UCSD-AML1 (cell line): ENCODE results near the gene CAMK2D.

Source experiments
- DNase-seq: peaks from one replicate; lab custom pipeline; 2025; ENCODE audit not compliant: unreplicated experiment; lab: John Stamatoyannopoulos, UW

Gene CAMK2D

DNA sequence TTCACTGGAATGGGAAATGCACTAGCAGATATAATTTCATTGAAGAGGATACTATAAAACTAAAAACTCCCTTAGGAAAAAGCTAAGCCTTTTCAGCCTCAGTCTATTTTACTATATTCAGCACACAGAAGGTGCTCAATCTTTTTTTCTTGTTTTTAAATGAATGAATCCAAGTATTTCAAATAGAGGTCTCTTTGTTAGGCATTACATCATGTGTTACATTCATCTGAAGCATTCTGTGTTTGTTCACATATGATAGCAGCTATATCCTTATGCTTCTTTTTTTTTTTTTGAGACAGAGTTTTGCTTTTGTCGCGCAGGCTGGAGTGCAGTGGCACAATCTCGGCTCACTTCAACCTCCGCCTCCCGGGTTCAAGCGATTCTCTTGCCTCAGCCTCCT, 278.4 kb downstream of the CAMK2D start:
- DNase-seq, result no peak

- no peak for DNase-seq
These were observed 279.2 kb downstream of the CAMK2D start for GRCh38 chr4:113482325-113482724.

DNA sequence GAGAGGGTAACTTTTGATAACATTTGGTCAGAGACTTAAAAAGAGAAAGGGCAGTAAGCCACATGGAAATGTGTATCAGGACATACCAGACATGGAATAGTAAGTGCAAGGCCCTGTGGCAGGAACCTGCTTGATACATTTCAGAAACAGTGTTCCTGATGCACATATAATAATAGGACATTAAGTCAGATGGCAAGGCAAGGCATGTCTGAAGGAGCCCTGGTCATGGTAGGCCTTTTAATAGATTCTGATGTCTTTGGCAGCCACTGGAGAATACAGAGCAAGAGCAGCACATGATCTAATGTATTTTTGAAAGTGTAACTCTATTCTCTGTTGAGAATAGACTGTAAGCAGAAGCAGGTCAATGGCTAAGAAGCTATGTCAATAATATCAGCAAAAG, 279.7 kb downstream of the CAMK2D start:
- DNase-seq, result no peak

- DNase-seq, result no peak
These were observed 281.4 kb downstream of the CAMK2D start for GRCh38 chr4:113480109-113480508.

DNA sequence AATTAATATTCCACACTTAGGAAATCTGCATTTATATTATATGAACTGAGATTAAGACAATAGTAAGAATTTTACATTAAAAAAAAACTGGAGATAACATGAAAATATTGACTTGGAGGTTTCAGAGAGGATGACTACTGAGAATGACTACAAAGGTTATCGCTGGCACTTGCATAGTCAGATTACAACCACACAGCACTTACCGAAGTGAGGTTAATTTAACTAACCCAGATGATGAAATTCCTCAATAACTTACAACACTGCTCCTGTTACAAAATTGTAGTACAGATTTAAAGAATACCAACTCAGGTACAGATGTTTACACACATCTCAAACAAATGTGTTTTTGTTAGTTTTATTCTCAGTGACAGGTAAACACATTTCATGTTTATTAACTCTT, 283.5 kb downstream of the CAMK2D start:
- DNase-seq, result no peak

DNA sequence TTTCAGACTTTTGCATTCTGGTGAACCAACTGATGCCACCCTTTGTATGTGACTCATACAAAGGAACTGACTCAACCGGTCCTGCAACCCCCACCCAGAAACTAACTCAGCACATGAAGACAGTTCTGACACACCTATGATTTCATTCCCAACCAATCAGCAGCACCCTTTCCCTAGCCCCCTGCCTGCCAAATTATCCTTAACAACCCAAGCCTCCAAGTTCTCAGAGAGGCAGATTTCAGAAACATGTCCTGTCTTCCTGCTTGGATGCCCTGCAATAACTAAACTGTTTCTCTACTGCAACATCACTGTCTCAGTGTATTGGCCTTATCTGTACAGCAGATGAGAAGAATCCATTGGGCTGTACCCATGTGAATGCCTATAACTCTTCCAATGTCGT, 284.7 kb downstream of the CAMK2D start:
- no peak for DNase-seq

DNA sequence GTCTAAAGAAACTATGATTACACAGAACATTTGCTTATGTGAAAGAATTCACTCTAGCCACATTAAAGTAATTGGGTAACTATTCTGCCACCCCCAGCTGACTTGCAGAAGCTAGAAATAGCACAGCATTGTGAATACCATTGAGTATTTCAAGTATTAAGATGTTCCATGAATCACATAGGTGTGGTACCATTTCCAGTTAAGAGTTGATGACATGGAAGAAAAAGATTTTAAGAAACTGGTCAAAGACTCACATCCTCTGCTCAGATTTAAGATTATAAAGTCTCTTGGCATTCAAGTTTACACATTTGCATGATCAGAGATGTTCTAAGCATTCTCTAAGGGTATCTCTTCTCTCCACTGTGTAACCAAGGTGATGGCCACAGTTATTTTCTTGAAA, 287.5 kb downstream of the CAMK2D start:
- DNase-seq, result no peak

GRCh38 chr4:113472864-113473263, 288.7 kb downstream of the CAMK2D start:
- DNase-seq, result no peak

DNA sequence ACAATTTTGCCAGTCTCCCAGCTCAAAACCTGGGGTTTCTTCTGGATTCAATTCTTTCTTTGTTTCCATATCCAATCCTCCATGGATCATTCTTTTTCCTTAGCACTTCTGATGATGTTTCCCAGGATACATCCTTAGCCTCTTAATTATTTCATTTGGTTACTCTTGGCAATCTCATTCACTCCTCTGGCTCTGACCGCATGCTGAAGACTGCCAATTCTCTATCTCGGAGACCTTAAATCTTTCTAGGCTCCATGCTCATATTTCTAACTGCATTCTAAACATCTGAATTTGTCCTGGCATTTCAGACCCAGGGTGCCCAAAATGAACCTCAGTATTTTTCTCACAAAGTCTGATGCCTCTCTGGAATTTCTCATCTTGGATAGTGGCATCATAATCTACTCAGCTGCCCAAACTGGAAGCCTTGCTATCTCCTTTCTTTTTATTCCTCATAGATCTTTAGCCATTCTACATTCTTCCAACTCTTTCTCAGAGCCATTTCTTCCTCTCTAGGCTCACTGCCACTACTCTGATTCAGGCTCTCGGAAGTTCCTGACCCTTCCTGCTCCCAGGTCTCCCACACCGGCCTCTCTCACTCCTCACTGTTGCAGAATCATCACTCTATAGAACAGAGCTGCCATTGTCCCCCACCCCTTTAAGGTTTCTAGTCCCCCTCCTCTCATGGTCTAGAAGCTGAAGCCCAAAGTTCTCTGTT, 290.2 kb downstream of the CAMK2D start:
- DNase-seq, result no peak

GRCh38 chr4:113469926-113470325, 291.6 kb downstream of the CAMK2D start:
- no peak for DNase-seq

GRCh38 chr4:113469023-113469390, 292.5 kb downstream of the CAMK2D start:
- no peak for DNase-seq

DNA sequence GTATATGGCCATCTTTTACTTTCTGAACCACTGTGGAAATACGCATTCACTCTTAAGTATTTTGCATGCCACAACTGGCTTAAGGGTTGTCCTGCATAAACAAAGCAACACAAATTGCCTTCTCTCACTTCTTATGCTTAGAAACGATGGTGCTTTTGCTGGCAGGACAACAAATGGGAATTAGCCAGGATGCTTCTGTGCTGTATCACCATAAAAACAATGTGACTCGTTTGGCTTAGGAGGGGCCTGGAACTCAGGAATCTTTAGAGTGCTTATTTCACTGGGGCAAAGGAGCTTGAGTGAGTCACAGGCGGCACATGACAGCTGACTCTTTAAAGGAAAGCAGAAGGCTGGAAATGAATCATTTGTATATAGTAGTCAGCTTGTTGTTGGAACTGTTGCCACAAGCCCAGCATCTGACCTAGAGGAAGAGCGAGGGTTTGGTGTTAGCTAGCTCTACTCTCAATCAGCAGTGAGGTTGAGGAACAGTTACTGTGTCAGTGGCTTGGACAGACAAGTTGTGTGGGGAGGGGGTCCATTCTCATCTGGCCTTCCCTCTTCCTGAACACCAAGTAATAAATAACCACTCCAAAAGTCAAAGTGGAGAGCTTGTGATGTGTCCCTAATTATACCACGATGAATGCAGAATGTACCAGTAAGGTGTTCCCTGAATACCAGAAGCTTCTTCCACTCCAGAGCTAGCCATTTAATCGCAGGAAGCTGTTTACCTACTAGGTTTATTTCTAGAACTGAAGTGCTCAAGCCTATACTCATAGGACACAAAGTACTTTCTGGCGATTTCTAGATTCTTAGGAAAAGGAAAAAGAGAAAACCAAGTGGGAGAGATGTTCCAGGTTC, 293.1 kb downstream of the CAMK2D start:
- DNase-seq, result no peak

DNA sequence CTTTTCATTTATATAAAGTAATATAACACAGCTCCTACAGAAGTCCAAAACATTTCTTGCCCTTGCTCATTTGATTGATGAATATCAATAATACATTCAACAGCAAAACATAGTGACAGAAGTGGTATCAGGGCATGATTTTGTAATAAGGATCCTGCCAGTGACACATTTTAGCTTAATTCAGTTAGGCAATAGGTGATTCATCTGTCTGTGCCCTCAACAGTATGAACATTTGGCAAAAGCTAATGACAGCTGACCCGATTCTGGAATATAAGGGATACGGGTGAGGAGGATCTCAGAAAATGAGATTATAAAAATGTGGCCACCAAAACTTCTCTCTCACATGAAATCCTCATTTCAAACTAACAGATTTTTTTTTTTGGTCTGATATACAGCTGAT, 294.0 kb downstream of the CAMK2D start:
- no peak for DNase-seq

GRCh38 chr4:113462286-113462685, 299.3 kb downstream of the CAMK2D start:
- DNase-seq, result no peak

- no peak for DNase-seq
These were observed 300.3 kb downstream of the CAMK2D start for GRCh38 chr4:113461281-113461680.

DNA sequence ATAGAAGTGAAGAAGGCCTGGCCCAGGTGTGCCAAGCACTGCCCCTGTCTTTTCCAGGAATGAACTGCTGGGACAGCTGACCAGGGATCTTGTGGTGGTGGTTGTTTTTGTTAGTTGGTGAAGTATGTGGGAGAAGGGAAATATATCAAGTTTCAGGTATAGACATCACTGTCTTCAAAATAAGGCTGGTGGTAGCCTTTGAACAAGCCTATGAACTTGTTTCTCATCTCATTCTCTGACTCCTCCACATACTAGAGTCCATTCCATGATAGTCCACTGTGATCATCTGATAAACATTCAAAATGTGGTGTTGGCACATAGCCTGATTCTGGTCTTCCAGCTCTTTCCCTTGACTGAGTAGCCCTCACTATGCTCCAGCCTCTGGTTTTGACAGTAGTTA, 303.7 kb downstream of the CAMK2D start:
- no peak for DNase-seq

DNA sequence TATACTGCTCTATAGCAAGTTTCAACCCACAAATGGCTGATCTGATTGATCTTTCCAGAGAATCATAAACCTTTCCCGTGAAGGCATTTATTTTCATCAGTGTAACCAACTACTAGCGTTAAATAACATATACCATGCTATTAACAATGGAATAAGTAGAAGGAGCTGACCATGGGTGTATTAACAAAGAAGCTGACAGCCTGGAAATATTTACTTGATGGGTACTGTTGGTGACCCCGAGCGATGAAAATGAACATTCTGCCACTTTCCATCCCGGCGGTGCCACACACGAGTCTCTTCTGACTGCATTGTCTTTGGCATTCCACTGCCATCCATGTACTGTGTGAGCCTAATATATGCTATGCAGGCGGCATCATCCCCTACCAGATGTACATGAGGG, 304.4 kb downstream of the CAMK2D start:
- no peak for DNase-seq

- DNase-seq, result no peak
These were observed 306.5 kb downstream of the CAMK2D start for GRCh38 chr4:113455061-113455460.

DNA sequence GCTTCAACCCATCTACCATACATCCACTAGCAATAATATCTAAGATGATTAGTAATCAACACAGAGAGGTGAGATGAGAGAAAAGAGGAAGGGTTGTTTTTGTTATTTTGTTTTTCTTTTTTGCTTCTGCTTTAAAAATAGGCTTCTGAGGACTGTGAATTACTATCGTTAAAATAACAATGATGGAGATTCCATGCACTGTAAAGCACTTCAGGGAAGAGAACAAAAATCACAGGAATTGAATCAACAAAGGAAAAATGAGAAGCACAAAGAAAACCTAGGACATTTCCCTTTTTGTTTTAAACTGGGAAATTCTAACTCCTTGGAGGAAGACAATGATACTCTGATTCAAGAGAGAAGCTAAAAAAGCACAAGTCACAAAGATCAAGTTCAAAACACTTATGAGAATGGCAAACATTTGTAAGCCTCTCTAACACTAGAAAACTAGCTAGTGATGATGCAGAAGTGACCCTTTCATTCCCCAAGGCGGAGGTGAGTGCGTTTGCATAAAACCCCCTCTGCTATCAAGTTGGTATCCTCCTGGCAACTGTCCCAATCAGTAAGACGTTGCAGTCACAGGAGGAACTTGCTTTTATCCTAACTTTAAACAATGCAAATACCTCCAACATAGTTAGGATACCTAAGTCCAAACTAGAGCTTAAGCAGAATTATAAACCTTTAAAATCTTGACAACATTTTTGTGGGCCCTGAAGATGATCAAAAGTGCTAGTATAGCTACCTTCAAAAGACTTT, 308.5 kb downstream of the CAMK2D start:
- DNase-seq, result no peak

DNA sequence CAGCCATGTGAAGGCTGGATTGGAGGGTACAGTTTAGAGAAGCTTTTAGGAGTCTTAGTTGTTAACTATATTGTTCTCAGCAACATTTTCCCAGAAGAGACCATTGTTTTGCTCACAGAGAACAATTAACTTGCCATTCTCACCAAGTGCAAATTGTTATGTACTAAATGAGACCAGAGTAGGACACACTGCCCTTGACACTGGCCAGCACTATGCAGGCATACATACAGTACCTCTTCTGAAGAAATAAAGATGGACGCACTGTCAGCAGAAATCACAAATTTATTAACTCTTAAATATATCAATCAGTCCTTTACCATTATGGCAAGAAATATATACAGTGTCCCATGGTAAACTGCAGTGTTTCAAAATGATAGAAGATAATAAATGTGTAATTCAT, 309.4 kb downstream of the CAMK2D start:
- DNase-seq, result no peak

DNA sequence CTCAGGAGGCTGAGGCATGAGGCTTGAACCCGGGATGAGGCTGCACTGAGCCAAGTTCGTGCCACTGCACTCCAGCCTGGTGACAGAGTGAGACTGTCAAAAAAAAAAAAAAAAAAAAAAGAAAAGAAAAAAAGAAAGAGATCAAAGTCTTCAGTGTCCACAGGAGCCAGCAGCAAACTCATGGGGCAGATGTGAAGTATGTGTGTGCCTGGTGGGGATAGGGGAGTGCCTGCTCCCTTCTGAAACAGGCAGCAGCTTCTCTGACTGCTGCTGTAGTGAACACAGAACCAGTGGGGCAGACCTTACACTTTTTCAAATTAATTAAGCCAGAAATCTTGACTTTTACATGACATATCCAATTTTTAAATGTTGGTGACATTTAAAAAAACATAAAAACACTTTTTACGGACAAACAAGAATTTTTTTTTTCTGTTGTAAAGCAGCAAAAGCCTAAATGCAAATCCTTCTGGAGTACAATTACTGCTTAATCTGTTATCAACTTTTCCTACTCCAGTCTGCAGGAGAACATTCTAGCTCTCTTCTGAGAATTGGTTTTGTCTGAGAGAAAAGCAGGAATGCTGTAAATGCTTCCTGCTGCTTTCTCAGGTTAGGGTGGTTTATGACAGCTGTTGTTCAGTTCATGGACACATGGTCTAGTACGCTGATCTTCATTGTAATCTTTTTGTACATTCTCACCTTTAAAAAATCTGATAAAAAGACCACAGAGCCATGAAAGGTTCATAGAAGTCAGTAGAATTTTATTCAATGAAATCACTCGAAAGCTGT, 311.1 kb downstream of the CAMK2D start:
- no peak for DNase-seq
